GM18520 (cell line): ENCODE measurements around the gene LGALS7B.
"Not testable (repeated sequence)": the region's sequence is repeated elsewhere in the genome, so short reads cannot be mapped to it uniquely, and the experiment has no call there.

Experiments
- ATAC-seq: cut with Tn5 transposase; IDR thresholded peaks from one replicate; pipeline ENCODE4 v1.9.1; 2021; ENCODE audit not compliant: unreplicated experiment

Gene LGALS7B

GRCh38 chr19:38793671-38794070 is 4.7 kb downstream of the LGALS7B start:
- no peak for ATAC-seq

DNA sequence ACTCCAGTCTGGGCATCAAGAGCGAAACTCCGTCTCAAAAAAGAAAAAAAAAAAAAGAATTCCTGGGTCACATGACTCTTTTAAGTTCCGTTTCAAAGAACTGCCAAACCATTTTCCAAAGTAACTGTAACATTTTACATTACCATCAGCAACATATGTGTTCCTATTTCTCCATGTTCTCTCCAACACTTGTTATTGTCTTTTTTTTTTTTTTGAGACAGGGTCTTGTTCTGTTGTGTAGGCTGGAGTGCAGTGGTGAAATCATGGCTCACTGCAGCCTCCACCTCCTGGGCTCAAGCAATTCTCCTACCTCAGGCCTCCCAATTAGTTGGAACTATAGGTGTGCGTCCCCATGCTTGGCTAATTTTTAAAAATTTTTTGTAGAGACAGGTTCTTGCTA is 6.5 kb downstream of the LGALS7B start:
- ATAC-seq: no peak

DNA sequence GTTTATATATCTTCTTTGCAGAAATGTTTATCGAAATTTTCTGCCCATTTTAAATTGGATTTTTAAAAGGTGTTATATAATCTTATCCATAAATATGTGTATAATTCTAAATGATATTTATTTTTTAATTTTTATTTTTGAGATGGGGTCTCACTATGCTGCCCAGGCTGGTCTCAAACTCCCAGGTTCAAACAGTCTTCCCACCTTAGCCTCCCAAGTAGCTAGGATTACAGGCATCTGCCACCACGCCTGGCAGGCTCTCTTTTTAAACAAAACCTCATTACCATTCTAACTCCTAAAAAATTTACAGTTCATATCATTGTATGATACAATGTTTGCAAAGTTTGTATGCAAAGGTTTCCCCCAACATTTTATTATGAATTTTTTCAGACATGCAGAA is 7.2 kb downstream of the LGALS7B start:
- no peak for ATAC-seq

GRCh38 chr19:38797781-38798180 is 8.8 kb downstream of the LGALS7B start:
- ATAC-seq: not testable (repeated sequence)

DNA sequence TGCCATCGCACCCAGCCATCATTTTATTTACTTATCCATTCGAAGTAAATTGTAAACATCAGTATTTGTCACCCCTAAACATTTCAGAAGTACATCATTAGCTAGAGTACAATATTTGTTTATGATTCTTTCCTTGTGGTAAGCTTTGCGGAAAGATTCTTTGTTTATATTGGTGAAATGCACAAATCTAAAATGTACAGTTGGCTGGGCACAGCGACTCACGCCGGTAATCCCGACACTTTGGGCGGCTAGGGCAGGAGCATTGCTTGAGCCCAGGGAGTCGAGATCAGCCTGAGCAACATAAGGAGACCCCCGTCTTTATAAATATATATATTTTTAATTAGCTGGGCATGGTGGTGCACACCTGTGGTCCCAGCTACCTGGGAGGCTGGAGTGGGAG is 10.1 kb downstream of the LGALS7B start:
- ATAC-seq: no peak

- ATAC-seq: no peak
These were observed 11.8 kb downstream of the LGALS7B start for GRCh38 chr19:38800577-38801347.

DNA sequence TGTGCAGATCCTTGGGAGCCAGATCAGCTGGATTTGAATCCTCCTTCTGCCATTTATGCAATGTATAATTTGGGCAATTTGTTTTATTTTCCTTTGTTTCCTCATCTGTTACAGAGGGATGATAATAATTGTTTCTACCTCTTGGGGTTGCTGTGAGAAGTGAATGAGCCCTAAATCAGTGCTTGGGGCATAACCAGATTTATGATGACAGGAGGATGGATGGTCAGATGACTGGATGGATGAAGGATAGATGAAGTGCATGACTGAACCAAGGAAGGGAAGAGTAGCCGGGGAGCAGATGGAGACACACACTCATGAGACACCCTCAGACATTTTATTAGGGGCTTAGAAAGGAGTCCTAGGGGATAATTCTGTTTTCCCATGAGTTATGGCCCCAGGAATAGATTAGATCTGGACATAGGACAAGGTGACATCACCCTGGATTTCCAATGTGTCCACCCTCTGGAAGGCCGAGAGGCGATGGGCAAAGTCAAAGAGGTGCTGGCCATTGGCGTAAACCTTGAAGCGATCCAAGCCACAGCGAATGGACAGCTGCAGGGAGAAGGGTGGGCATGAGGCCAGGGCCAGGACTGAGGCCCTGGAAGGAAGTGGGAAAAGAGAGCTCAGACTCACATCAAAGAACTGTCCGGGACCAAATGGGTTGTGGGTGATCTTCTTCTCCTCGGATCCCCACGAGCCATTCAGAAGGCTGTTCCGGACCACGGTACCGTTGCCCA is 12.5 kb downstream of the LGALS7B start:
- no peak for ATAC-seq

DNA sequence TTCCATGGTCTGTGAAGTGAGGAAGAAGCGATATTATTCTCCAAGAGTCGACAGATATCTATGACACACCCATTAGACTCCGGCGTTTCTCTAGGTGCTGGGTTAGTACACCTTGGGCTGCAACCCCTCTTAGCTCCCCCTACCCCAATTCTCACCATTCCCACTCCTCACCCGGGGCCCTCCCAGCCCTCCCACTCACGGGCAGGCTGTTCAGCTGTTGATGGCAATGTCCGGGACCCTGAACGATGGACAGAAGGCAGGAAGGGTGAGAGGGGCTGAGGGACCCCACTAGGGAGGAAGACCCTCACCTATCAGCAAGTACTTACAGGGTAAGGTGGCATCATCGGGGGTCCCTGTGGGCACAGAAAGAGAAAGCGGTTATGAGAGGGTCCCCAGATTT is 14.5 kb downstream of the LGALS7B start:
- ATAC-seq: no peak

DNA sequence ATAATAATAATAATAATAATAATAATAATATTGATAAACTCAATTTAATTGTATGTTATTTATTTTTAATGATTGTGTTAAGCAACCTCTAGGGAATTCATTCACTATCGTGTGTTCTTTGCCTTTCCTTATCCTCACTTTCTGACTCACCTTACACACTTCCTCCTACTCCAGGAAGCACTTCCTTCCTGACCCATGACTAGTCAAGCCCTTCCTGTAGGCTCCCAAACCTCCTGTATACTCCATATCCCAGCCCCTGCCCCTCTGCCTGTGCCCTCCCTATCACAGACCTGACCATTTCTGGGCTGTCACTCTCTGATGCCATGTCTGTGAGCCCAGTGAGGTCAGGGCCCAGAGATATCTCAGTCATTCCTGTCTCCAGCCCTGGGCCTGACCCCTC is 16.2 kb downstream of the LGALS7B start:
- no peak for ATAC-seq

DNA sequence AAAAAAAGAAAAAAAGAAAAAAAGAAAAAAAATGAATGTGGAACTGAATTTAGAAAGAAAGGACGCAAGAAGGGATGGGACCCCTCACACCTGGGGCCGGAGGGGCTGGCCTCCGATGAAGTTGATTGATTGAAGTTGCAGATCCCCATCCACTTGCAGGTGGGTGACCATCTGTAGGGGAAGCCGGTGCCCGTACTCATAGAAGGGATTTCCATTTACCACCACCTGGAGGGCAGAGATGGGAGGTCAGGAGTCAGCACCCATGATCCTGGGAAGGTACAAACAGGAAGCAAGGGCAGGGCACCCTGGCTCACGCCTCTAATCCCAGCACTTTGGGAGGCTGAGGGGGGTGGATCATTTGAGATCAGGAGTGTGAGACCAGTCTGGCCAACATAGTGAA is 17.4 kb downstream of the LGALS7B start:
- no peak for ATAC-seq

DNA sequence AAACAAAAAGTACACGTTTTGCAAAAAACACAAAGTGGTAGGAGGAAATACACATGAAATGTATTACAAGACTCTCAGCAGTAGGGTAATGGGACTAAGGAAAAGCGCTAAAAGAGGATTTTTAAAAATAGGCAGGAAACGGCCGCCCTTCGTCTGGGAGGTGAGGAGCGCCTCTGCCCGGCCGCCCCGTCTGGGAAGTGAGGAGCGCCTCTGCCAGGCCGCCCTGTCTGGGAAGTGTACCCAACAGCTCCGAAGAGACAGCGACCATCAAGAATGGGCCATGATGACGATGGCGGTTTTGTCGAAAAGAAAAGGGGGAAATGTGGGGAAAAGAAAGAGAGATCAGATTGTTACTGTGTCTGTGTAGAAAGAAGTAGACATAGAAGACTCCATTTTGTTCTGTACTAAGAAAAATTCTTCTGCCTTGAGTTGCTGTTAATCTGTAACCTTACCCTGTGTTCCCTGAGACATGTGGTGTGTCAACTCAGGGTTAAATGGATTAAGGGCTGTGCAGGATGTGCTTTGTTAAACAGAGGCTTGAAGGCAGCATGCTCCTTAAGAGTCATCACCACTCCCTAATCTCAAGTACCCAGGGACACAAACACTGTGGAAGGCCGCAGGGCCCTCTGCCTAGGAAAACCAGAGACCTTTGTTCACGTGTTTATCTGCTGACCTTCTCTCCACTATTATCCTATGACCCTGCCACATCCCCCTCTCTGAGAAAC is 18.5 kb downstream of the LGALS7B start:
- ATAC-seq: not testable (repeated sequence)

GRCh38 chr19:38808741-38809140 is 19.7 kb downstream of the LGALS7B start:
- no peak for ATAC-seq

- ATAC-seq: no peak
These were observed 20.7 kb downstream of the LGALS7B start for GRCh38 chr19:38809592-38810252.

GRCh38 chr19:38812009-38812840 is 23.2 kb downstream of the LGALS7B start:
- ATAC-seq: no peak

GRCh38 chr19:38812841-38813320 is 23.9 kb downstream of the LGALS7B start, which contains the start of gene LGALS4:
TSS of gene LGALS4 (minus strand) at chr19:38812945. CDS start at chr19:38812886, 59 bp downstream.
- ATAC-seq: no peak

DNA sequence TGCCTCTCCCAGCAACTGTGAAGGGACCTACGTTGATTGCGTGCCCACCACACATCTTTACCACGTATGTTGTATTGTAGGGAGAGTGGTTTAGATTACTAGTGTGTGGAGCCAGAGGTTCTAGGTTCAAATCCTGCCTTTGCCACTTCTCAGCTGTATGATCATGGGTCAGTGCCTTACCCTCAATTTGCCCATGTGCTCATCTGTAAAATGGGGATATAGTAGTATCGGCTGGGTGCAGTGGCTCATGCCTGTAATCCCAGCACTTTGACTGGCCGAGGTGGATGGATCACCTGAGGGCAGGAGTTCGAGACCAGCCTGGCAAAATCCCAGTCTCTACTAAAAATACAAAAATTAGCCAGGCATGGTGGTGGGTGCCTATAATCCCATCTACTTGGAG is 24.3 kb downstream of the LGALS7B start:
- ATAC-seq: no peak

DNA sequence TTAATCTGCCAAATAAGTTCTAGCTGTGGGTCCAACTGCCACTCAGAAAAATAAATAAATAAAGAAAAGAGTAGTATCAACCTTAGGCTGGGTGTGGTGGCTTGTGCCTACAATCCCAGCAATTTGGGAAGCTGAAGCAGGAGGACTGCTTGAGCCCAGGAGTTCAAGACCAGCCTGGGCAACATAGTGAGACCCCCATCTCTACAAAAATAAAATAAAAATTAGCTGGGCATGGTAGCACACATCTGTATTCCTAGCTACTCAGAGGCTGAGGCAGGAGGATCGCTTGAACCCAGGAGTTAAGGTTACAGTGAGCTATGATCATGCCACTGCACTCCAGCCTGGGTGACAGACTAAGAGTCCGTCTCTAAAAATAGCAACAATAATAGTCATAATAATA is 24.9 kb downstream of the LGALS7B start:
- ATAC-seq: not testable (repeated sequence)

DNA sequence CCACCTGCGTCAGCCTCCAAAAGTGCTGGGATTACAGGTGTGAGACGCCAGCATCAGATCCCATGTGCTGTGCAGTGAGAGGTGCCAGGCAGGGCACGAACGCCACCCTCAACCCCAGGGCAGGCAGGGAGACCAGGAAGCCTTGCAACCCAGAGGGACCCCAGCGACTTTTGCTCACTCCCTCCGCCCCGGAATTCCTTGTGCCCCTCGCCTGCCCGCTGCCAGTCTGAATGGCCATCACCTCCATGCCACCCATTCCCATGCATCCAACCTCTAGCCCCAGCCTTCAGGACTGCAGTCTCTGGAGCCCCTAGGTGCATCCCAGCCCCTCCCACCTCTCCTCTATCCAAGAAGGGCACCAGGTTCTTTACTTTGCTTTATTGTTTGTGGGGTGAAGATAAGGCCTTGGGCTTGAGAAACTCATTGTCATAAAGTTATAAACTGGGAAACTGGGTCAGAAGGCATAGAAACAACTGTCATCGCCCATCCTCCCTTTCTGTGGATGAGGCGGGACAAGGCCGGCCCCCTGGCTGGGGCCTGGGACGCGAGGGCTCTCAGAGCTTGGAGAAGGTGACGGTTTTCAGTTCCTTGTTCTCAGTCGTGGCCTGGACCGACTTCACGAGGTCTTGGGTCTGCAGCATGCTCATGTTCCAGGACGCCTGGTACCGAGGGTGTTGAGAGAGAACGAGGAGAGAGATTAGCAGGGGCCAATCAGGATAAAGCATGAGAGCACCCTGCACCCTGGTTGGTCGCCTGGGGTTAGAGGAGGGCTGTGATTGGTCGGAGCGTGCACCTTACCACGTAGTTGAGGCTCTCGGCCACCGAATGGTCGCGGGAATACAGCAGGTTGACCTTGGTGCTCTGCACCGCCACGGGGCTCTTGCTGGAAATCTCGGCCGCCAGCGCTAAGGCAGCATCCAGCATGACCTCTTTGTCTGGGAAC is 26.3 kb downstream of the LGALS7B start:
- ATAC-seq: no peak

DNA sequence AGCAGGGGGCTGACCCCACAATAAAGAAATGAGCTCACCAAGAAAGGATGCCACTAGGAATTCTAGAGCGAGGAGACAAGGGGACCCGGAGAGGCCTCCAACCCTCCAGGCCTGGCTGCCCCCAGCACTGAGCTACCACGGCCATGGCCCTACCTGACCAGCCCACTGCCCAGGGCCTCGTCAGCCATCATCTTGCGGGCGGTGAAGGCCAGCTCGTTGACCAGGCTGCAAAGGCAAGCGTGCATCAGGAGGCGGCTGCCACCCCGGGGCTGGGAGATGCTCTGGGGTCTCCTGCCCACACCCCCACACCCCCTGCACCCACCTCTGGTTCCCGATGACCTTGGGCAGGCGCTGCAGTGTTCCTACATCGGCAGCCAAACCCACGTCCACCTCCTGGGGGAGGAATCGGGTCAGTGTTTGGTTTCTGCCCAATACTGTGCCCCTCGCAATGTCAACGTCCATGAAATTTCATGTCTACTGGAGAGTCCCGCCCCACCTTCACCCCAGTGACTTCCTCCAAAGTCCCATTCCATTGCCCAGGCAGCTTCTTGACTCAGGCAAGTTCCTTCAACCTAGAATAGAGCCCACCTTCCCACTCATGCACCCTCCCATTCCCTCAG is 27.2 kb downstream of the LGALS7B start:
- no peak for ATAC-seq
